ENCODE measurements around the gene NT5C1B.

NT5C1B gene

GRCh38 chr2:18620867-18621632, 31.7 kb upstream of the NT5C1B start:
- no peak for FAIRE-seq
- TF ChIP-seq SPI1 (IDR thresholded peaks at IDR 0.05; ENCODE audit: low read depth, low read length) (no peak), POU2F2 (IDR thresholded peaks at IDR 0.05; ENCODE audit: low read depth, low read length) (no peak), TAF1 (IDR thresholded peaks at IDR 0.05; ENCODE audit: low read depth, low read length) (no peak), PAX5 (IDR thresholded peaks at IDR 0.05; ENCODE audit: insufficient read depth, low read length, severe bottlenecking) (no peak), POLR2A (IDR thresholded peaks at IDR 0.05; ENCODE audit: low read depth, low read length) (no peak)
- DNase-seq (ENCODE audit: insufficient read length, low spot score): no peak

DNA sequence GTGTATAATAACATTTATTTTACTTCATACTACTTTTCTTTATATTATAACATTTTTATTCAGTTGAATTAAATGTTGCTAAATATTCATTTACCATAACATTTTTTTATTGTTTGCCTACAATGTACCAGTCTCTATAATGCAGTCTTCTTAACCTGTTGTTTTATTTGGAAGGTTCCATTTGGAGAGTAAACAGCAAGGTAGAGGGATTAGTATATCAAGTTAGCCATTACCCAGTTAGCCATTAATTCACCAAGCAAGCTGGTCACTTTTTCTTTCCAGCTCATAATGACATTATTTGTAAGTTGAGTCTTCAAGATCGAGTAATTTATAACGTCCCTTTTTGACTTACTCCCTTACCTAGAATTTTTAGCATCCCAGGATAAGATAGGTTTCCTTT, 29.7 kb upstream of the NT5C1B start:
- FAIRE-seq (no peak), DNase-seq (ENCODE audit: insufficient read length, low spot score) (no peak)
- TF ChIP-seq SPI1 (IDR thresholded peaks at IDR 0.05; ENCODE audit: low read depth, low read length): no peak
- no peak for TF ChIP-seq POLR2A (IDR thresholded peaks at IDR 0.05; ENCODE audit: low read depth, low read length)
- no peak for TF ChIP-seq POLR2AphosphoS5 (IDR thresholded peaks at IDR 0.05; ENCODE audit: low read depth, low read length)
- TF ChIP-seq POU2F2 (IDR thresholded peaks at IDR 0.05; ENCODE audit: low read depth, low read length): no peak
- no peak for TF ChIP-seq TAF1 (IDR thresholded peaks at IDR 0.05; ENCODE audit: low read depth, low read length)
- TF ChIP-seq PAX5 (IDR thresholded peaks at IDR 0.05; ENCODE audit: insufficient read depth, low read length, severe bottlenecking): no peak

- no peak for TF ChIP-seq PAX5 (IDR thresholded peaks at IDR 0.05; ENCODE audit: insufficient read depth, low read length, severe bottlenecking)
- TF ChIP-seq POU2F2 (IDR thresholded peaks at IDR 0.05; ENCODE audit: low read depth, low read length): no peak
- TF ChIP-seq POLR2A (IDR thresholded peaks at IDR 0.05; ENCODE audit: low read depth, low read length): no peak
- no peak for TF ChIP-seq SPI1 (IDR thresholded peaks at IDR 0.05; ENCODE audit: low read depth, low read length)
- no peak for TF ChIP-seq POLR2AphosphoS5 (IDR thresholded peaks at IDR 0.05; ENCODE audit: low read depth, low read length)
- no peak for TF ChIP-seq TAF1 (IDR thresholded peaks at IDR 0.05; ENCODE audit: low read depth, low read length)
- FAIRE-seq (no peak), DNase-seq (ENCODE audit: insufficient read length, low spot score) (no peak)
Observed at GRCh38 chr2:18614041-18614440, 24.7 kb upstream of the NT5C1B start.

- no peak for FAIRE-seq
- no peak for DNase-seq (ENCODE audit: insufficient read length, low spot score)
- TF ChIP-seq POLR2AphosphoS5 (IDR thresholded peaks at IDR 0.05; ENCODE audit: low read depth, low read length): no peak
- TF ChIP-seq PAX5 (IDR thresholded peaks at IDR 0.05; ENCODE audit: insufficient read depth, low read length, severe bottlenecking): no peak
- no peak for TF ChIP-seq POLR2A (IDR thresholded peaks at IDR 0.05; ENCODE audit: low read depth, low read length)
- TF ChIP-seq TAF1 (IDR thresholded peaks at IDR 0.05; ENCODE audit: low read depth, low read length): no peak
- no peak for TF ChIP-seq SPI1 (IDR thresholded peaks at IDR 0.05; ENCODE audit: low read depth, low read length)
- no peak for TF ChIP-seq POU2F2 (IDR thresholded peaks at IDR 0.05; ENCODE audit: low read depth, low read length)
Observed at GRCh38 chr2:18612133-18612532, 22.8 kb upstream of the NT5C1B start.

DNA sequence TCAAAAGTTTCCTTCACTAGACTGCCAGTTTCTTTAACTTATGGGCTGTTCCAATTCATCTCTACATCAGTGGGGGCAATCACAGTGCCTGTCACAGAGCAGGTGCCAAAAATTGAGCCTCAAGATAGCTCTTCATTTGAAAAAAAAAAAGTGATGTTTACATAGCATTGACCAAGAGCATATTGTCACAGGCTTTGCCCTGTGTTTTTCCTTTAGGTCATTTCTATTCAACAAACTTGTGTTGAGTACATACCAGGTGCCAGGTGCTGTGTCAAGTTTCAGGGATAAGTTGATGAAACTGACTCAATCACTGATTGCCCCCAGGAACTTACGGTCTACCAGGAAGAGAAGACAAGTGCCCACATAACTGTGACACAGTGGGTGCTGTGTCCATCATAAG, 22.2 kb upstream of the NT5C1B start:
- TF ChIP-seq TAF1 (IDR thresholded peaks at IDR 0.05; ENCODE audit: low read depth, low read length): no peak
- DNase-seq (ENCODE audit: insufficient read length, low spot score) (no peak), FAIRE-seq (no peak)

DNA sequence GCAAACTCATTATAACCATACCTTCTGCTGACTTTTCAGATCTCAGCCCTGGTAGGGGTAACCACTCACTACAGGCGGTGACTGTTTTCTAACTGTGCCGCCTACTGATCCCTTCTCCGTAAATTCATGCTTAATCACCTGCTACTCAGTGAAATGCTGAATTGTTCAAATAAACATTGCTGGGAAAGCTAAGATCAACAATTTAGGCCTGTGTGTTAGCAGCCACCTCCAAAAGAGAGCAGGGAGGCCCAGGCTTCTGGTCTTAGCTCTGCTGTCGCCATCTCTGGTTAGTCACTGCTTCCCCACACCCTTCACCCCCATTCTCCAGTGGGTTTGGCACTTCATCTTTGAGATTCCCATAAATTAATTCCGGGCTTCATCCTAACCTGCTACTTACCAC, 21.8 kb upstream of the NT5C1B start:
- FAIRE-seq (no peak), DNase-seq (ENCODE audit: insufficient read length, low spot score) (no peak)
- TF ChIP-seq POLR2A (IDR thresholded peaks at IDR 0.05; ENCODE audit: low read depth, low read length) (no peak), TAF1 (IDR thresholded peaks at IDR 0.05; ENCODE audit: low read depth, low read length) (no peak), PAX5 (IDR thresholded peaks at IDR 0.05; ENCODE audit: insufficient read depth, low read length, severe bottlenecking) (no peak), POLR2AphosphoS5 (IDR thresholded peaks at IDR 0.05; ENCODE audit: low read depth, low read length) (no peak), POU2F2 (IDR thresholded peaks at IDR 0.05; ENCODE audit: low read depth, low read length) (no peak), SPI1 (IDR thresholded peaks at IDR 0.05; ENCODE audit: low read depth, low read length) (no peak)

GRCh38 chr2:18610651-18611050, 21.3 kb upstream of the NT5C1B start:
- DNase-seq (ENCODE audit: insufficient read length, low spot score) (no peak), FAIRE-seq (no peak)
- no peak for TF ChIP-seq PAX5 (IDR thresholded peaks at IDR 0.05; ENCODE audit: insufficient read depth, low read length, severe bottlenecking)
- TF ChIP-seq SPI1 (IDR thresholded peaks at IDR 0.05; ENCODE audit: low read depth, low read length): no peak
- no peak for TF ChIP-seq TAF1 (IDR thresholded peaks at IDR 0.05; ENCODE audit: low read depth, low read length)
- TF ChIP-seq POU2F2 (IDR thresholded peaks at IDR 0.05; ENCODE audit: low read depth, low read length): no peak
- TF ChIP-seq POLR2AphosphoS5 (IDR thresholded peaks at IDR 0.05; ENCODE audit: low read depth, low read length): no peak
- TF ChIP-seq POLR2A (IDR thresholded peaks at IDR 0.05; ENCODE audit: low read depth, low read length): no peak

DNA sequence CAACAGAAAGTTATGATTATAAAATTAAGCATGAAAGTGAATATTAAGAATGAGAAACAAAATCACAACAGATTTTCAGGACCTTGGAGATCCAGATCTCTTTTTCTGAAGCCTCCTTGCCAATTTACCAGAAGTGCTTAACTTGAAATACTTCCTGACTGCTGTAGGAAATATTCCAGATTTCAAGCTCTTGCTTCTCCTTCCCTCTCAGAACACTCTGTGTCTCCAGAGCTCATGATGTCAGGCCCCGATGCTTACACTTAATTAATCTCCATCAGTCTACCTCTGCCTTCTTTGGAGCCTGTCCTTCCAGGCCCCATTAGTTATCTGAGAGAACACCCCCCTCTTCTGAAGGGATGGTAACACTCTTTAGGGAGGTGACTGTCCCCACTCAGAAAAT, 20.7 kb upstream of the NT5C1B start:
- FAIRE-seq: no peak
- DNase-seq (ENCODE audit: insufficient read length, low spot score): no peak
- TF ChIP-seq TAF1 (IDR thresholded peaks at IDR 0.05; ENCODE audit: low read depth, low read length) (no peak), POLR2A (IDR thresholded peaks at IDR 0.05; ENCODE audit: low read depth, low read length) (no peak), PAX5 (IDR thresholded peaks at IDR 0.05; ENCODE audit: insufficient read depth, low read length, severe bottlenecking) (no peak), SPI1 (IDR thresholded peaks at IDR 0.05; ENCODE audit: low read depth, low read length) (no peak), POLR2AphosphoS5 (IDR thresholded peaks at IDR 0.05; ENCODE audit: low read depth, low read length) (no peak), POU2F2 (IDR thresholded peaks at IDR 0.05; ENCODE audit: low read depth, low read length) (no peak)

DNA sequence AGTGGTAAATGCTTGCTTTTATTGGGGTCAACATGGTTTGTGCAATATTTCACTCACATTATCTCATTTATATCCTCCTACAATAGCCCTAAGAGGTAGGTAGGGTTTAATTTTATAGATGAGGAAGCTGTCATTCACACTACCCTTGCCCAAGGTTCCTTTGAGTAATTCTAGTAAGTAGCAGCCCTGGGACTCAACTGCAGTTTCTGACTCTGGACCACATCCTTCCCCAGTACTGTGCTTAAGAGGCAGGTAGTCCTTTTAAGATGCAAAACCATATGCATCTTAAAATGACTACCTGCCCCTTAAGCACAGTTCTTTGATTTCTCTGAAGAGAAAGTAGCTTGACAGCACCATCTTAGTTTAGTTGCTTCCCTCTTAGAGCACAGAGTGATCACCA, 15.7 kb upstream of the NT5C1B start:
- no peak for FAIRE-seq
- no peak for DNase-seq (ENCODE audit: insufficient read length, low spot score)
- TF ChIP-seq SPI1 (IDR thresholded peaks at IDR 0.05; ENCODE audit: low read depth, low read length) (no peak), POU2F2 (IDR thresholded peaks at IDR 0.05; ENCODE audit: low read depth, low read length) (no peak), TAF1 (IDR thresholded peaks at IDR 0.05; ENCODE audit: low read depth, low read length) (no peak), POLR2AphosphoS5 (IDR thresholded peaks at IDR 0.05; ENCODE audit: low read depth, low read length) (no peak), PAX5 (IDR thresholded peaks at IDR 0.05; ENCODE audit: insufficient read depth, low read length, severe bottlenecking) (no peak), POLR2A (IDR thresholded peaks at IDR 0.05; ENCODE audit: low read depth, low read length) (no peak)

DNA sequence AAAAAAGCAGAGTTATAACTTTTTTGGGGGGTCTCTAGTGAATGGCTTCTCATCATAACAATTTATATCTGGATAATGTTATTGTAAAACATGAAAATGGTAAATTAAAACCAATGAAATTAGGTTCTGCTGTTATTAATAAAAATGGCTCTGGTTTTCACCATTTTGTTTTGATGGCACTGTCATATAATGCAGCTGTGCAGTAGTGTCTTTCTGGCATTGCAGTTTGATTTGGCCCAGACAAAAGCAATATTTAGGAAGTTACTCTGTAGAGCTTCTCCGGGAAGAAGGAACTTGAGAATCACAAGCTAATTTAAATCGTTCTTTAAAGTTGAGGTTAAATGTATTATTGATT, 15.1 kb upstream of the NT5C1B start:
- FAIRE-seq: no peak
- TF ChIP-seq POLR2A (IDR thresholded peaks at IDR 0.05; ENCODE audit: low read depth, low read length): no peak
- no peak for TF ChIP-seq POLR2AphosphoS5 (IDR thresholded peaks at IDR 0.05; ENCODE audit: low read depth, low read length)
- no peak for DNase-seq (ENCODE audit: insufficient read length, low spot score)
